ENCODE measurements around the gene IGIP. TPM values are rescaled to one million over a fixed set of nuclear protein-coding genes. Genes with fewer than 3 reads are reported as not detected.

The IGIP gene
- total RNA-seq, result 16.9 and 19.3 TPM in 2 replicates

DNA sequence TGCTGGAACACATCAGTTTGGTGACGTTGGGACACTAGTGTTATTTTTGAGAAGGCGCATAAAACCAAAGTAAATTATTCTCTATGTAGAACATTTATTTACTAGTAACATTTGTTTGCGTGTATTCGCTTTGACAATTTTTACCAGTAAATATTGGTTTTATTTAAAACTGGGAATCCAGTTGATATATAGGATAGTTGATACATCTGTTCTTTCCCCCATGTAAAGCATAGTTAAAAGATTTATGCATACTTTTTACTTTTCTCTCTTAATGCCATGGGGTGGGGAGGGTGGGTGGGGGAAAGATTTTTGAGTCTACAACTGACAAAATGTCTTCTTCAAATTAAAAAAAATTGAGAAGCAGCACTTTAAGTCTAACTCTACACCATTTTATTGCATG lies at the start of gene IGIP:
IGIP (plus strand) TSS at position 301 of the 400 bp plus-strand sequence. CDS start 2,540 bp downstream, outside the sequence.

DNA sequence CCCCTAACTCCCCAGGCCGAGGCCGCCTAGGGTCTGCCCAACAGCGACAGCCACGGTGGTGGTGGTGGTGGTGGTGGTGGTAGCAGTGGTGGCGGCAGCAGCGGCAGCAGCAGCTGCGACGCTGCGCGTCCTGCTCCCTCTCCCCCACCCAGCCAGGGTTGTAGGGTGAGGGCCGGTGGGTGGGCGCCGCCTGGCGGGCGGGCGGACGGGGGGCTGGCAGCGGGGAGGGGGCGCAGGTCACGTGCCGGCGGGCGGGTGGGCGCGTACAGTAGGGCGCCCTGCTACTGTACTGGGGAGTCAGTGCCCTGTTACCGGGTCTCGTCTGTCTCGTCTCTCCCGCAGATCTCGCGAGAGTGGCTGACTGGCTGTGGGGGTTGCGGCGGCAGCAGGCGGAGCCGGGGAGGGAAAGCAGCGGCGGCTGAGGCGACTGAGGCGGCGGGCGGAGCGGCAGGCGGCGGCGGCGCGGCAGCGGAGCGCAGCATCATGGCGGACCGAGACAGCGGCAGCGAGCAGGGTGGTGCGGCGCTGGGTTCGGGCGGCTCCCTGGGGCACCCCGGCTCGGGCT lies 12.0 kb upstream of the IGIP start, which contains the start of gene PURA:
PURA (plus strand) TSS at position 411 of the 565 bp plus-strand sequence; CDS start at position 484, 73 bp downstream.

GRCh38 chr5:140174465-140175366 lies 49.0 kb downstream of the IGIP start, which contains the start of gene CYSTM1:
Gene CYSTM1, plus strand, starts transcription at chr5:140175188. Its CDS starts 19,278 bp downstream, at chr5:140194466.

Other genes with a start within 250 kb of the IGIP start
- 2.3 and 2.8 TPM in 2 replicates for gene NRG2, start 82.6 kb upstream of the IGIP start, total RNA-seq
- gene PURA, start 11.8 kb upstream of the IGIP start, total RNA-seq, result 31.3 and 33.6 TPM in 2 replicates
- gene CYSTM1, start 49.3 kb downstream of the IGIP start, total RNA-seq, result 27.5 and 36.6 TPM in 2 replicates
- 37.9 and 43.2 TPM in 2 replicates for gene PFDN1, start 177.2 kb downstream of the IGIP start, total RNA-seq
- gene HBEGF, start 220.7 kb downstream of the IGIP start, total RNA-seq, result 4.8 and 5.8 TPM in 2 replicates
- gene SLC4A9, start 234.3 kb downstream of the IGIP start, total RNA-seq, result not detected in 2 replicates

Measured in aortic smooth muscle cell (primary cell).